NCI-H446 treated with DMSO at 0.1 percent for 48 hours (cell line): ENCODE data around the gene CLDN5.
"Not testable (repeated sequence)": the region's sequence is repeated elsewhere in the genome, so short reads cannot be mapped to it uniquely, and the experiment has no call there.

Source experiments
- DNase-seq: peaks from one replicate; lab custom pipeline; 2025; lab: John Stamatoyannopoulos, UW

CLDN5 gene

GRCh38 chr22:19524170-19525115 lies at the start of gene CLDN5:
Gene CLDN5, minus strand, starts transcription at chr22:19524410. Its CDS starts 155 bp downstream, at chr22:19524255.
- DNase-seq: no peak

DNA sequence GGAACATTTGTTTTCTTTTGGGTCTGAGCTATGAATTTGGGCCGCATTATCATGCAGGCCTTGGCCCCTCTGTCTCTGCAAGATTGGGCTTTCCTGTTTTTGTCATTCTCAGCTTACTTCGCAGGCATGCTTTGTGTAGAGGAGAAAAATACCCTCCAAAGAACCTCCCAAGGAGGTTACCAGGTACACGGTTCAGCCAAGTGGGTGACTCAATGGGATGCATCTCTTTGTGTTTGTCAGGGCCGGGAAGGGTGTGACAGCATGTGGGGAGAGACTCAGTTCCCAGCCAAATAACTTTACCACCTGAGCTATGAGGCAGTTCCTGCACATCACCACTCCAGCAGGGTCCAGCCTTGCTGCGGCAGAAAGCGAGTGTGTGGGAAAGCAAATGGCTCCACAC lies 47.8 kb upstream of the CLDN5 start:
- DNase-seq: no peak

- no peak for DNase-seq
Observed at GRCh38 chr22:19571207-19571795, 47.1 kb upstream of the CLDN5 start.

DNA sequence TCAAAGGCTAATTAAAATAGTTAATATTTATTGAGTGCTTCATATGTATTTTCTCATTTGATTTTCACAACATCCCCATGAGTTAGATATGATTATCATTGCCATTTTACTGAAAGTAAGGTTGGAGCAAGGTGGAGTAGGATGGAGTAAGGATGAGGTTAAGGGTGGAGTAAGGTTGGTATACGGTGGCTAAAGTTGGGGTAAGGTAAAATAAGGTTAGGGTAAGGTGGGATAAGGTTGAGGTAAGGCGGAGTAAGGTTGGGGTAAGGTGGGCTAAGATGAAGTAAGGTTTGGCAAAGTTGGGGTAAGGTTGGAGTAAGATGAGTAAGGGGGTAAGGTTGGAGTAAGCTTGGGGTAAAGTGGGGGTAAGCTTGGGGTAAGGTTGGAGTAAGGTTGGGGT lies 45.8 kb upstream of the CLDN5 start:
- no peak for DNase-seq

GRCh38 chr22:19569276-19569640 lies 45.0 kb upstream of the CLDN5 start:
- no peak for DNase-seq

- DNase-seq: no peak
Observed at GRCh38 chr22:19568337-19569275, 44.4 kb upstream of the CLDN5 start.

GRCh38 chr22:19567157-19568009 lies 43.2 kb upstream of the CLDN5 start:
- DNase-seq: no peak

DNA sequence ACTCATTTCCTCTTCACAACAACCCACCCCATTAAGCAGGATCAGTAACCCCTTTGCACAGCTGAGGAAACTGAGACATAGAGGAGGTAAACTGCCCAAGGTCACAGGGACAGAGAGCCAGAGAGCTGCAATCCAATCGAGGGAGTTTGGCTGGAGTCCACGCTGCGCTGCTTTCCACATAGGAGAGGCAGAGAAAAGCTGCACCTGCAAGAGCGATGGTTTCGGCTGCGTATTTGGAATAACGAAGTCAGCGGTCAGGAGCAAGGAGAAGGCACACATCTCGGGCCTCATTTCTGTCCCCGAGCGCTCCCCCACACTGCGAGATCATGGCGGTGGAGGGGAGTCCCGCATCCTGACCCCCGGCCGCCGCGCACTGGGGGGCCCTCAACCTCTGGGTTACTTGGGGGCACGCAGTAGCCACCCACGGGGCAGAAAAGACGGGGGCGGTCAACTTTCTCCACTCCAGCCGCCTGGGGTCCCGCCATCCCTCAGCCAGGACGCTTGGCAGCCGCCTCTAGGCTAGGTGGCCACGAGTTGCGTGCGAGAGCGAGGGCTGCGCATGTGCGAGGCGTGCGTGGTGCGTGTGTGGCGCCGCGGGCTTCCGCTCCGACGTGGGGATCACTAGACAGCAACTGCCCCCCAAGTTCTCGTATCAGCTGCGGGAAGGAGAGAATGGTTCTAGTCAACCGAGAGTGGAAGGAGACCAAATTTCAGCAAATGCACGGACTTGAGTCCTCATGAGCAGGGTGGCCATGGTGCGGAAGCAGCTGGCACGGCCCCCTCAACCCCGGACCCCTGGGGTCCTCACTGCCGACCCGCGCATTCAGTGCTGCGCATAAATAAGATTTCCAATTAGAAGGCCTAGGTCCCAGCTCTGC lies 42.3 kb upstream of the CLDN5 start:
- no peak for DNase-seq

- DNase-seq: no peak
Observed at GRCh38 chr22:19565382-19566278, 41.4 kb upstream of the CLDN5 start.

GRCh38 chr22:19559956-19560355 lies 35.7 kb upstream of the CLDN5 start:
- DNase-seq: no peak

GRCh38 chr22:19559324-19559811 lies 35.2 kb upstream of the CLDN5 start:
- no peak for DNase-seq

DNA sequence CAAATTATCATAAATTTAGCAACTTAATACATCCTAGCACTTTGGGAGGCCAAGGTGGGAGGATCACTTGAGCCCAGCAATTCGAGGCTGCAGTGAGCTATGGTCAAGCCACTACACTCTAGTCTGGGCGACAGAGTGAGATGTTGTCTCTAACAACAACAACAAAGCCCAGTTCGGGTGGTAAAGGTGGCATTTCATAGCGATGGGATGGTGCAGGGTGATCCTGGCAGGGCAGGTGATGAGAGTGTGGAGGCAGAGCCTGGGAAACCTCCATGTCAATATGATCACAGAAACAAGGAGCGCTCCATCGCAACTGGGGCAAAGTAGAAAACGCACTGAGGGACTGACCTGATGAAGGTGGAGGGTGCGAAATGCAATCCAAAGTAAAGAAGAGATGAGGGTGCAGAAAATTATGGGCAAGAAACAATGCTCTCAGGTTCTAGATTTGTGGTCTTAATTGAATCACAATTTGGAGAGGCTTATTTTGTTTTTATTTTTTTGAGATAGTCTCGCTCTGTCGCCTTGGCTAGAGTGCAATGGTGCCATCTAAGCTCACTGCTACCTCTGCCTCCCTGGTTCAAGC lies 32.8 kb upstream of the CLDN5 start:
- DNase-seq: no peak

GRCh38 chr22:19555651-19556050 lies 31.4 kb upstream of the CLDN5 start:
- no peak for DNase-seq

DNA sequence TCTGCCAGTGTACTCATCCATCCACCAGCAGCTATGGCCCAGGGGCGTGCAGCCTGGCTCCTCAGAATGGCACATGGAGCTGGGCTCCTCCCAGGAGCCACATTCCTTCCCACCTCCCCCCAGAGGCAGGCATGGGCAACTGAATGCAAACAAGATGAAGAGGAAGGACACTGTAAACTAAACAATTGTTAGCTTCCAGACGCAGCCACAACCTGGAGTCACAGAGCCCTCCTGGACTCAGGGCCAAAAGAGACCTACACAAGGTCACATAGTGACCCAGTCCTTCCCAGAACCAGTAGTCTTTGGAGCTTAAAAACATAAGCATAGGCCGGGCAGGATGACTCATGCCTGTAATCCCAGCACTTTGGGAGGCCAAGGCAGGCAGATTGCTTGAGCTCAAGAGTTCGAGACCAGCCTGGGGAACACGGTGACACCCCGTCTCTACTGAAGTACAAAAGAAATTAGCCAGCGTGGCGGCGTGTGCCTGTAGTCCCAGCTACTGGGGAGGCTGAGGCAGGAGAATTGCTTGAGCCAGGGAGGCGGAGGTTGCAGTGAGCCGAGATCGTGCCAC lies 30.7 kb upstream of the CLDN5 start:
- no peak for DNase-seq

DNA sequence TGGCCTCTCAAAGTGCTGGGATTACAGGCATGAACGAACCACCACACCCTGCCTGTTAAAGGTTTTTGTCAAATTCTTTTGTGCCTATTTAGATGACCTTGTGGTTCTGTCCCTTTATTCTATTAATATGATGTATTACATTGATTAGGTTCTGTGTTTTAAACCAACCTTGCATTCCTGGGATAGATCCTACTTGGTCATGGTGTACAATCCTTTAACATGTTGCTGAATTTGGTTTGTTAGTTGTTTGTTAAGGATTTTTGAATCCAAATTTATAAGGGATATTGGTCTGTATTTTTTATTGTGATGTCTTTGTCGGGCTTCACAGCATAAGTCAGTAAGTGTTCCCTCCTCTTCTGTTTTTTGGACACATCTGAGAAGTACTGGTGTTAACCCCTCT lies 29.0 kb upstream of the CLDN5 start:
- no peak for DNase-seq

DNA sequence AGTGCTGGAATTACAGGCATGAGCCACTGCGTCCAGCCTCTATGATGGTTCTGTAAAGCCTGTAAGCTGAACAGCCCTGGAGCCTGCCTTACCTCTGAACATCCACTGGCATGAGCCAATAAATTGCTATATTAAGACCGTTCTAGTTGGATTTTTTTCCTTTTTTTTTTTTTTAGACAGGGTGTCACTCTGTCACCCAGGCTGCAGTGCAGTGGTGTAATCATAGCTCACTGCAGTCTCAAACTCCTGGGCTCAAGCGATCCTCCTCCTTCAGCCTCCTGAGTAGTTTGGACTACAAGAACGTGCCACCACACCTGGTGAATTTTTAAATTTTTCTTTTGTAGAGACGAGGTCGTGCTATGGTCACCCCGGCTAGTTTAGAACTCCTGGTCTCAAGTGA lies 26.2 kb upstream of the CLDN5 start:
- DNase-seq: no peak

- DNase-seq: no peak
Observed at GRCh38 chr22:19549428-19549827, 25.2 kb upstream of the CLDN5 start.

DNA sequence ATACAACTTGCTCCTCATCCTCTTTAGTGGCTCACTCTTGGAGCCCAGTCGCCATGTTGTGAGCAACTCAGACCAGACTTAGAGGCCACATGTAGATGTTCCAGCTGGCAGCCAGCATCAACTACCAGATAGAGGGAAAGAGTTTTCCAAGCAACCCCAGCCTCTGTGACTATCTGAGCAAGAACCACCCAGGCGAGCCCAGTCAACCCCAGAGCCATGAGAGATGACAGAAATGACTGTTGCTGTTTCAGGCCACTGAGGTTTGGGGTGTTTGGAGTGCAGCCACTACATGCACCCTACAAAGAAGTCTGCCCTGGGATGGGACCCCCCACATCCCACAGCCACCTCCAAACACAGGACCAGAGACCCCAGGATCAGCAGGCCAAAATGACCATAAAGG lies 24.8 kb upstream of the CLDN5 start:
- DNase-seq: no peak

DNA sequence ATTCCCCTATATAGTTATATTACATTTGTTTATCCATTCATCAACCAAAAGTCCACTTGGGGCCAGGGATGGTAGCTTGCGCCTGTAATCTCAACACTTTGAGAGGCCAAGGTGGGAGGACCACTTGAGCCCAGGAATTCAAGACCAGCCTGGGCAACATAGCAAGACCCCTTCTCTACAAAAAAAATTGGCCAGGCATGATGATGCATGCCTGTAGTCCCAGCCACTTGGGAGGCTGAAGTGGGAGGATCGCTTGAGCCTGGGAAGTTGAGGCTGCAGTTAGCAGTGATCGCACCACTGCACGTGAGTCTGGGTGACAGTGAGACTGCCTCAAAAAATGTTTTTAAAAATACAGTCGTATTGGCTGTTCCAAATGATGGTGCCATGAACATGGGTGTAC lies 24.2 kb upstream of the CLDN5 start:
- not testable (repeated sequence) for DNase-seq
